NCI-H510A (cell line): Measurements from ENCODE around the gene STYXL1.

Experiments
- DNase-seq: peaks from one replicate; lab custom pipeline; 2025; lab: John Stamatoyannopoulos, UW

Gene STYXL1

DNA sequence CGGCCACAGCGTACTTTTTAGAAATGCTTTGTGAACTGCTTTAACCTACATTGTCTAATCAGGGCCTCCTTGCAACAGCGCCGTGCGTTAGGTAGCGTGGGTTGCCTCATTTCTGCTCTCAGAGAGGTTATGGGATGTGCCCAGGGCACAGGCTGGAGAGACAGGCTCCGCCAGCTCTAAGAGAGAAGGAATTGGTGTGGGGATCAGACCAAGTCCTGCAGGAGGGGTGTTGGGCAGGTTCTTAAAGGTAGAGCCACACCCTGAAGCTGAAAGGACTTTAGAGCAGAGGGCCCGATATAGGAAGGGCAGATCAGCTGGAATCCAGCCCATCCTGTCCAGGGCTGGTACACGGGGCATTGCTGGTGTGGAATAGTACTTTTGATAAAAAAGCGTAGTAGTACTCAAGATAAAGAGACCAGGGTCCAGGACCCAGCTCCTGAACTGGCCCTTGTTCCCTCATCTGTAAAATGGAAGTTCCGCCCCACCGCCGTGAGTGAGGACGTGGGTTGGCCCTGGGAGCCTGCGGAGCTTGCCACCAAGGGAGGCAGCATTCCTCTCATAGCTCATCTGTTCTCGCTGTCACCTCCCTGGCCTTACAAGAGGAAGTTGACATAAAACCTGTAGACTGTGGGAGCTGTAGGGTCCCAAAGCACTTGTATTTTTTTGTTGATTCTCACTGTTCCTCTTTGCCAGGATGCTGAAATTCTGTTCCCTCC lies 90.6 kb downstream of the STYXL1 start:
- DNase-seq = no peak

GRCh38 chr7:75955331-75955955 lies 92.4 kb downstream of the STYXL1 start:
- DNase-seq = no peak

DNA sequence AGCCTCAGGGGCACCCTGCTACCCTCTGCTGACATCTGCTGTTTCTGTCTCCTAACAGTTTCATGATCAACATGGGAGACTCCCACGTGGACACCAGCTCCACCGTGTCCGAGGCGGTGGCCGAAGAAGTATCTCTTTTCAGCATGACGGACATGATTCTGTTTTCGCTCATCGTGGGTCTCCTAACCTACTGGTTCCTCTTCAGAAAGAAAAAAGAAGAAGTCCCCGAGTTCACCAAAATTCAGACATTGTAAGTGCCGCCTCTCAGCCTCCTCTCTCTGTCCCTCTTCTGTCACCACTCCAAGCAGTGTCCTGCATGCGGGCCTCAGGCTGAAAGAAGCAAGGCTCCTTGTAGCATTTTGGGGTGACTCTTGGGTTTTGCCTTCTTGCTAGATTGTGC lies 93.9 kb downstream of the STYXL1 start:
- no peak for DNase-seq

DNA sequence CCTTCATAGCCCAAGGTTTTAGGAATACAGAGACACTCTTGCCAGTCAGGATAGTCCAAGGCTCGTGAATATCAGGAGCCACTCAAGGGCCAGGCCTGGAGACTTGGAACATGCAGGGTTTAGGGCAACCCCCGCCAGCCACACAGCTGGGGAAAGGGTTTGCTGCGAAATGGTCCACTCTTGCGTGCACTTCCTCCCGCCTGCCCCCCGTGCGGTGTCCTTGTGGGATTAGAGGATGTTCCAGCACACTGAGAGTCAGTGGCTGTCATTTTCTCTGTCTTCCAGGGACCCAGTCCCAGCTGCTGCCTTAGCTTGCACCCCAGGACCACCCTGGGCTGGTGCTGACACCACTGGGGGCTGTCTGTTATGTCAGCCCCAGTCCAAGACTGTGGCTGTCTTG lies 94.4 kb downstream of the STYXL1 start:
- no peak for DNase-seq

GRCh38 chr7:75951506-75951905 lies 96.3 kb downstream of the STYXL1 start:
- DNase-seq = no peak

- DNase-seq = no peak
These were observed 97.6 kb downstream of the STYXL1 start for GRCh38 chr7:75950111-75950681.

DNA sequence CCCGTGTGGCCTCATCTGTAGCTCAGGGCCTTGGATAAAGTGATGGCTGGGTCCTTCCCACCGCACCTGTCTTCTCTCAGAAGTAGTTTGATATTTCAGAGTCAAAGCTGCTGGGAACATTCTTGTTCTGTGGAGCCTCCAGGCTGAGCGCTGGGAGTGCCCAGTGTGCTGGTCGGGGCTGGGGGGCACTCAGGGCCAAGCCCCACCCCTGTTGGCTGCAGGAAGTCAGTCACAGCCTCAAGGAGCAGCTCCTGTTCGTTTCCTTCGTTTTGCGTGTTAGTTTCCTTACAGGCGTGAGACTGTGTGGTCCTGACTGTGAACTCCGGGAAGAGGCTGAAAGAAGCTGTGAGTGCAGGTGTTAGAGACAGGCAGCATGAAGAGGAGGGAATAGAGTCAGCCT lies 99.6 kb downstream of the STYXL1 start:
- DNase-seq = no peak
